Progenitor cell of endocrine pancreas (in vitro differentiated cells): ENCODE measurements around the gene CACNA2D4. TPM values are rescaled to one million over a fixed set of nuclear protein-coding genes. Genes with fewer than 3 reads are reported as not detected.

Source experiments
- DNase-seq: peaks from one replicate; pipeline ENCODE4 v3.0.0; 2021; ENCODE audit warnings: low spot score; ENCODE audit not compliant: unreplicated experiment
- H3K27ac Mint-ChIP-seq: 2 replicates; pipeline ENCODE4 v1.8.0; 2021; ENCODE audit warnings: mild to moderate bottlenecking, moderate library complexity, mixed read lengths
- H3K27me3 Mint-ChIP-seq: 2 replicates; pipeline ENCODE4 v1.8.0; 2021; ENCODE audit warnings: mixed read lengths
- H3K36me3 Mint-ChIP-seq: 2 replicates; pipeline ENCODE4 v1.8.0; 2022; ENCODE audit warnings: mixed read lengths; ENCODE audit not compliant: insufficient read depth
- H3K4me1 Mint-ChIP-seq: 2 replicates; pipeline ENCODE4 v1.8.0; 2021; ENCODE audit warnings: low read depth, mixed read lengths
- H3K4me3 Mint-ChIP-seq: 2 replicates; pipeline ENCODE4 v1.8.0; 2021; ENCODE audit warnings: low read depth, mild to moderate bottlenecking, moderate library complexity, mixed read lengths
- H3K9me3 Mint-ChIP-seq: 2 replicates; pipeline ENCODE4 v1.8.0; 2021; ENCODE audit warnings: low read depth, mixed read lengths
- total RNA-seq: library from RNA; stranded (reverse); gene quantifications from 2 replicates; pipeline ENCODE4 v1.2.1, GENCODE V29; 2021
- TF ChIP-seq, protein P1 (sequence below): fragments of 200-600 bp; sonication (generic); IDR thresholded peaks from one replicate; pipeline ENCODE4 v1.5.0; 2021; ENCODE audit warnings: antibody characterized with exemption, mild to moderate bottlenecking; ENCODE audit not compliant: unreplicated experiment

CACNA2D4 gene
- total RNA-seq, 1 donor from 2014 or later: 0.34 TPM

DNA sequence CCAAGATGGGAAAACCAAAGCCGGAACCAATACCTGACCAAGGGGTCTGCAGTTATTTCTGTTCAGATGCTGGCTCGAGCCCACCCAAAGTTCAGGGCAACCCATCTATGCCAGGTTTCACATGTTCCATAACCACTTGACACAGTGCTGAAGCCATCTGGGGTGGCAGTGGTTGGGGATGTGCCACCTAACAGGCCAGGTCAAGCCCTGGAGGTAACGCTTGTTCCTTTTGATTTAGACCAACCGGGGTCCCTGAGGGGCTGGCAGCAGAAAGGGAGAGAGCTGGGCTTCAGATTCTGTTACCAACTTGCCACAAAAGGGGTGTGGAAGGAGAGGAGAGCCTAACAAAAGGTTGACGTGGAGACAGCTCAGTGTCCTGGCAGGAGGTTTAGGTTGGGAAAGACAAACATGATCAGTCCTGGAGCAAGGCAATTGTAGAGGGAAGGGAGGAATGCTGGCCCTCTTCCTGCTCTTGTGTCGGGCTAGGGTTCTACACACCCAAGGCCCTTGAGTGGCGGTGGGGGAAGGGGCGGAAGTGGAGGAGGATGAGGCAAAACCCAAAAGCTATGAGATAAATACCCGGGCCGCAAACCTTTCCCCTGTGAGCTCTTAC lies 31.9 kb downstream of the CACNA2D4 start:
- DNase-seq: no peak
- H3K27ac Mint-ChIP-seq: no peak overlapping the region
- TF ChIP-seq, protein P1, sequence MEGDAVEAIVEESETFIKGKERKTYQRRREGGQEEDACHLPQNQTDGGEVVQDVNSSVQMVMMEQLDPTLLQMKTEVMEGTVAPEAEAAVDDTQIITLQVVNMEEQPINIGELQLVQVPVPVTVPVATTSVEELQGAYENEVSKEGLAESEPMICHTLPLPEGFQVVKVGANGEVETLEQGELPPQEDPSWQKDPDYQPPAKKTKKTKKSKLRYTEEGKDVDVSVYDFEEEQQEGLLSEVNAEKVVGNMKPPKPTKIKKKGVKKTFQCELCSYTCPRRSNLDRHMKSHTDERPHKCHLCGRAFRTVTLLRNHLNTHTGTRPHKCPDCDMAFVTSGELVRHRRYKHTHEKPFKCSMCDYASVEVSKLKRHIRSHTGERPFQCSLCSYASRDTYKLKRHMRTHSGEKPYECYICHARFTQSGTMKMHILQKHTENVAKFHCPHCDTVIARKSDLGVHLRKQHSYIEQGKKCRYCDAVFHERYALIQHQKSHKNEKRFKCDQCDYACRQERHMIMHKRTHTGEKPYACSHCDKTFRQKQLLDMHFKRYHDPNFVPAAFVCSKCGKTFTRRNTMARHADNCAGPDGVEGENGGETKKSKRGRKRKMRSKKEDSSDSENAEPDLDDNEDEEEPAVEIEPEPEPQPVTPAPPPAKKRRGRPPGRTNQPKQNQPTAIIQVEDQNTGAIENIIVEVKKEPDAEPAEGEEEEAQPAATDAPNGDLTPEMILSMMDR: no peak
- H3K36me3 Mint-ChIP-seq: no peaks in the 10 kb centered on the region
- H3K27me3 Mint-ChIP-seq: no peaks in the 10 kb centered on the region
- peaks cover 20% of the 10 kb centered on the region for H3K9me3 Mint-ChIP-seq
- H3K4me1 Mint-ChIP-seq: peaks cover 9% of the 10 kb centered on the region
- no peak overlapping the region for H3K4me3 Mint-ChIP-seq

DNA sequence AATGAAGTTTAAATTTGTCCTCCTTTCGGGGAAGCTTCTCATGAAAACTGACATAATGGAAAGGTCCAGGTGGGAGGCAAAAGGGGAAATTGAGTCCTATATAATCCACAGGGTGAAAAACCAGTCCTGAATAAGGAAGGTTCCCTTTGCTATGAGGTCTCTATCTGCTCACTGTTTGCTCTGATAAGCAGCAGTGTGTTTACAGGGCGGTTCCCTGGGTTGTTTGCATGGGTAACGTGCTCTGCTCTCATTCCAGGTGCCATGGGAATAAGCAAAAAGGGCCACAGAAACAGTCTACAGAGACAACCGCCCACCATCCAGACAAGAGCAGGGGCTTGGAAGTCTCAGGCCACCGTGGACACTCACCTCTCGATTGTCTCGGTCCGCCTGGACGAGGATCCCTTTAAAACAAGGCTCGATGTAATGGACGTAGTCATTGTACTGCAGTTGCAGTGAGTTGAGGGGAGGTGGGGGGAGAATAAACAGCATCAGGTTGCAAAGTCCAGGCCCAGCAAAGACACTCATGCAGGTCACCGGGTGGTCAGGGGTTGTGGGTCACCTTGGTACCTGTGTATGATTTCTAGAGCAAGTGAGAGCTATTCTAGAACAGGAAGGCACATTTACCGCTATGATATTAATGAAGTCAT lies 32.7 kb downstream of the CACNA2D4 start:
- peaks cover 9% of the 10 kb centered on the region for H3K4me1 Mint-ChIP-seq
- peak overlapping the region; percentile 14 for H3K4me3 Mint-ChIP-seq
- H3K9me3 Mint-ChIP-seq: peaks cover 15% of the 10 kb centered on the region
- no peak for DNase-seq
- peak overlapping the region; percentile 23 for H3K27ac Mint-ChIP-seq
- TF ChIP-seq, protein P1: no peak
- peaks cover 3% of the 10 kb centered on the region for H3K27me3 Mint-ChIP-seq
- no peaks in the 10 kb centered on the region for H3K36me3 Mint-ChIP-seq

DNA sequence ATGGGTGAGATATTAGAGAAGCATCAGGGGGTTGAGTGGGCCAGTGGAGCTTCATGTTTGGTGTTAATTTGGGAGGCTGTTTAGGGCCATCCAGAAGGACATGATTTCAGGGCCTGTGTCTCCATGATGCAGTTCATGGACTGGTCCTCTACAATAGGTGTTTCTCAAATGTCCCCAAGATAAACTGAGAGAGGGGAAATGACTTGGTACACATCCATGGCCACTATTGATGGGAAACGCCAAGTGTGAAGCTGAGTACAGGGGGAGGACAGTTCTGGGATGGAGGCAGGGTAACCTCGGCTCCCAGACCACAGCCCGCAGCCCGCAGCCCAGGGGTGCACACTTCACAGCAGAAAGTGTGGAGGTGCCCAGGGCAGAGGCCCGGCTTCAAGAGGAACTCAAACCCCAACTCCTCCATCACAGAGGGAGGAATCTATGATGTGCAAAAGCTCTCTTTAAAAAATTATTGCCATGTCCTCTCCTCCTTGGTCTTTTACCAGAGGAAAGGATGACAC lies 33.3 kb downstream of the CACNA2D4 start:
- TF ChIP-seq, protein P1: no peak
- Mint-ChIP-seq H3K27me3 (peaks cover 9% of the 10 kb centered on the region), H3K27ac (no peak overlapping the region), H3K4me1 (peaks cover 9% of the 10 kb centered on the region), H3K36me3 (no peaks in the 10 kb centered on the region), H3K9me3 (peaks cover 15% of the 10 kb centered on the region), H3K4me3 (no peak overlapping the region)
- no peak for DNase-seq

DNA sequence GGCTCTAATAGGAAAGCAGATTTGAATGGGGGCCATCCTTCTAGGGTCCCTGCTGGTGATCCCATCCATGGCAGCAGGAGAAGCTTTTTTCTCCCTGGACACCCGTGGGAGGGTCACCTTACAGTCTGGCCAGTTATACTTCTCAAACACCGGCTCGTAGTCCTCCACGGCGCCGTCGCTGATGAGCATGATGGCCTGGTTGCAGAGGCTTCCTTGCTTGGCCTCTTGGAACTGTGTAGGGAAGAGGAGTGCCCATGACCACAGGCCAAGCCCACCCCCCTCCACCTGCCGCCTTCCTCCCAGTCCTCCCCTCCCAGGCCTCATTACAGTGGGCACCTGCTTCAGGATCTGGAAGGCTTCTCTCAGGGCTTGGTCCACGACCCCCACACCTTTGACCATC lies 33.8 kb downstream of the CACNA2D4 start:
- DNase-seq: no peak
- Mint-ChIP-seq H3K27me3 (peaks cover 10% of the 10 kb centered on the region), H3K36me3 (no peaks in the 10 kb centered on the region), H3K4me1 (peaks cover 9% of the 10 kb centered on the region), H3K9me3 (peaks cover 15% of the 10 kb centered on the region), H3K4me3 (no peak overlapping the region), H3K27ac (no peak overlapping the region)
- TF ChIP-seq, protein P1: no peak

DNA sequence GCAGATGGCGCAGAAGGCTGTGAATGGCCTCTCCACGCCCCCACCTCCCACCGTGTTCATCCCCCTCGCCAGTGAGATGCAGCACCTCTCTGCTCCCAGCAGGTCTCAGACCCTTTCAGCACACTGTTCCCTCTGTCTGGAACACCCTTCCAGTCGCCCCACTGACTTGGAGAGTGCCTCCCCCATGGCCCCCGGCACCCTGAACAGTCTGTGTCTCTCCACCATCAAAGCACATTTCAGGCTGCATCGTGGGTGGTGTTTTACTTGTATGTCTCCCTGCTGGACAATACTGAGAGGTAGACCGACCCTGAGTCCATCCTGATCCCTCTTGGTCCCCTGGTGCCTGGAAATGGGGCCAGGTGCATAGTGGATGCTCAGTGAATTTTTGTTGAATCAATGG lies 34.9 kb downstream of the CACNA2D4 start:
- TF ChIP-seq, protein P1: no peak
- H3K9me3 Mint-ChIP-seq: peaks cover 14% of the 10 kb centered on the region
- H3K27ac Mint-ChIP-seq: no peak overlapping the region
- H3K27me3 Mint-ChIP-seq: peaks cover 10% of the 10 kb centered on the region
- no peak for DNase-seq
- peaks cover 9% of the 10 kb centered on the region for H3K4me1 Mint-ChIP-seq
- H3K4me3 Mint-ChIP-seq: no peak overlapping the region
- no peaks in the 10 kb centered on the region for H3K36me3 Mint-ChIP-seq
